ENCODE data around the gene SERPINA3.
"Not testable (repeated sequence)": the region's sequence is repeated elsewhere in the genome, so short reads cannot be mapped to it uniquely, and the experiment has no call there.

SERPINA3 gene

GRCh38 chr14:94575730-94576585, 36.2 kb upstream of the SERPINA3 start:
- Histone ChIP-seq H3K27me3 (ENCODE audit: low read depth, low read length) (peaks cover 37% of the 10 kb centered on the region), H3K4me2 (ENCODE audit: low read length) (no peak overlapping the region), H2AFZ (ENCODE audit: low read depth, low read length) (no peak overlapping the region), H3K9ac (ENCODE audit: low read length) (no peak overlapping the region), H3K79me2 (ENCODE audit: low read length) (no peaks in the 10 kb centered on the region), H4K20me1 (ENCODE audit: insufficient read depth, low read length) (no peaks in the 10 kb centered on the region), H3K4me1 (ENCODE audit: low read length) (no peaks in the 10 kb centered on the region), H3K4me3 (ENCODE audit: low read length) (no peak overlapping the region), H3K36me3 (replicated peaks; ENCODE audit: low read depth, low read length) (no peaks in the 10 kb centered on the region), H3K27ac (ENCODE audit: low read length) (no peak overlapping the region), H3K9me3 (ENCODE audit: insufficient read depth, low read length) (no peaks in the 10 kb centered on the region)
- TF ChIP-seq EZH2phosphoT487 (IDR thresholded peaks at IDR 0.05; ENCODE audit: low read depth) (no peak), CTCF (IDR thresholded peaks at IDR 0.05; ENCODE audit: low read depth, low read length) (no peak)

GRCh38 chr14:94577472-94577871, 34.7 kb upstream of the SERPINA3 start:
- not testable (repeated sequence) for H3K4me3 ChIP-seq (ENCODE audit: low read length); H4K20me1 ChIP-seq (ENCODE audit: insufficient read depth, low read length); H3K36me3 ChIP-seq (replicated peaks; ENCODE audit: low read depth, low read length); H3K4me1 ChIP-seq (ENCODE audit: low read length); H2AFZ ChIP-seq (ENCODE audit: low read depth, low read length); H3K9ac ChIP-seq (ENCODE audit: low read length); H3K4me2 ChIP-seq (ENCODE audit: low read length); H3K9me3 ChIP-seq (ENCODE audit: insufficient read depth, low read length); H3K27ac ChIP-seq (ENCODE audit: low read length); H3K79me2 ChIP-seq (ENCODE audit: low read length)
- H3K27me3 ChIP-seq (ENCODE audit: low read depth, low read length) = peaks cover 37% of the 10 kb centered on the region

DNA sequence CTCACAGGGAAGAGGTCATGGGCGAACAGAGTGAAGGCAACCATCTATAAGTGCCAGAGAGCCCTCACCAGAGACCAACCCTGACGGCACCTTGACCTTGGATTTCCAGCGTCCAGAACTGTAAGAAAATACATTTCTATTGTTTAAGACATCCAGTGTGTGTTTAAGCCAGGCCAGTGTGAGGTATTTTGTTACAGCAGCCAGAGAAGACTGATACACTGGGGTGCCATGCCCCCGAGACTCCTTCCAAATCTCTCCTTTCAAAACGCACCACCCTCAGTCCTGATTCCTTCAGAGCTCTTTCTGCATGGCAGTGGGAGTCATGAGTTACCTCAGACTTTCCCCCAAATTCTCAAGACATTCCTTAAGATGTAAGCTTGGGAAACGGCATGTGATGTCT, 33.5 kb upstream of the SERPINA3 start:
- H3K36me3 ChIP-seq (replicated peaks; ENCODE audit: low read depth, low read length) = no peaks in the 10 kb centered on the region
- H3K4me1 ChIP-seq (ENCODE audit: low read length) = no peaks in the 10 kb centered on the region
- H3K27me3 ChIP-seq (ENCODE audit: low read depth, low read length) = peaks cover 33% of the 10 kb centered on the region
- no peaks in the 10 kb centered on the region for H3K9me3 ChIP-seq (ENCODE audit: insufficient read depth, low read length)
- H4K20me1 ChIP-seq (ENCODE audit: insufficient read depth, low read length) = no peaks in the 10 kb centered on the region
- no peak overlapping the region for H3K9ac ChIP-seq (ENCODE audit: low read length)
- H3K4me3 ChIP-seq (ENCODE audit: low read length) = no peak overlapping the region
- H2AFZ ChIP-seq (ENCODE audit: low read depth, low read length) = no peak overlapping the region
- H3K79me2 ChIP-seq (ENCODE audit: low read length) = no peaks in the 10 kb centered on the region
- no peak for TF ChIP-seq CTCF (IDR thresholded peaks at IDR 0.05; ENCODE audit: low read depth, low read length)
- TF ChIP-seq EZH2phosphoT487 (IDR thresholded peaks at IDR 0.05; ENCODE audit: low read depth) = no peak
- H3K27ac ChIP-seq (ENCODE audit: low read length) = no peak overlapping the region
- no peak overlapping the region for H3K4me2 ChIP-seq (ENCODE audit: low read length)

- Histone ChIP-seq H3K4me2 (ENCODE audit: low read length) (no peak within 1 kb of the TSS), H2AFZ (ENCODE audit: low read depth, low read length) (no peak within 1 kb of the TSS)
Observed at GRCh38 chr14:94581127-94581999, 30.8 kb upstream of the SERPINA3 start, which contains the start of gene SERPINA5. SERPINA5 (plus strand) TSS chr14:94581426; CDS start chr14:94587363, 5,937 bp downstream.

More at GRCh38 chr14:94581127-94581999, 30.8 kb upstream of the SERPINA3 start, which contains the start of gene SERPINA5:
- no peaks in the 10 kb centered on the region for H3K4me1 ChIP-seq (ENCODE audit: low read length)
- no peaks in the 10 kb centered on the region for H3K36me3 ChIP-seq (replicated peaks; ENCODE audit: low read depth, low read length)
- H3K27ac ChIP-seq (ENCODE audit: low read length) = no peak within 1 kb of the TSS
- H3K9ac ChIP-seq (ENCODE audit: low read length) = no peak within 1 kb of the TSS
- no peak within 1 kb of the TSS for H3K4me3 ChIP-seq (ENCODE audit: low read length)
- H3K79me2 ChIP-seq (ENCODE audit: low read length) = no peaks in the 10 kb centered on the region
- H4K20me1 ChIP-seq (ENCODE audit: insufficient read depth, low read length) = no peaks in the 10 kb centered on the region
- TF ChIP-seq CTCF (IDR thresholded peaks at IDR 0.05; ENCODE audit: low read depth, low read length) (no peak), EZH2phosphoT487 (IDR thresholded peaks at IDR 0.05; ENCODE audit: low read depth) (no peak)
- H3K27me3 ChIP-seq (ENCODE audit: low read depth, low read length) = peaks cover 24% of the 10 kb centered on the region
- H3K9me3 ChIP-seq (ENCODE audit: insufficient read depth, low read length) = no peaks in the 10 kb centered on the region

Data from OCI-LY3 (cell line).